HG03575 (cell line): Measurements from ENCODE around the gene KCNMA1.

Experiments used
- ATAC-seq: cut with Tn5 transposase; IDR thresholded peaks from one replicate; pipeline ENCODE4 v1.9.1; 2021; ENCODE audit not compliant: unreplicated experiment, insufficient number of reproducible peaks, low FRiP score; ENCODE audit errors: extremely low read depth

Gene KCNMA1

GRCh38 chr10:77073663-77073960 is 564.0 kb downstream of the KCNMA1 start:
- no peak for ATAC-seq

GRCh38 chr10:77072836-77073662 is 564.6 kb downstream of the KCNMA1 start:
- no peak for ATAC-seq

GRCh38 chr10:77072361-77072835 is 565.2 kb downstream of the KCNMA1 start:
- no peak for ATAC-seq

GRCh38 chr10:77071956-77072355 is 565.7 kb downstream of the KCNMA1 start:
- ATAC-seq = no peak

- no peak for ATAC-seq
Measured at GRCh38 chr10:77071001-77071511, 566.6 kb downstream of the KCNMA1 start.

- ATAC-seq = no peak
Measured at GRCh38 chr10:77070346-77070745, 567.3 kb downstream of the KCNMA1 start.

GRCh38 chr10:77068969-77069368 is 568.6 kb downstream of the KCNMA1 start:
- no peak for ATAC-seq

GRCh38 chr10:77068272-77068671 is 569.3 kb downstream of the KCNMA1 start:
- ATAC-seq = no peak

- no peak for ATAC-seq
Measured at GRCh38 chr10:77062381-77062780, 575.2 kb downstream of the KCNMA1 start.

- no peak for ATAC-seq
Measured at GRCh38 chr10:77060913-77061312, 576.7 kb downstream of the KCNMA1 start.

GRCh38 chr10:77056650-77057049 is 581.0 kb downstream of the KCNMA1 start:
- ATAC-seq = no peak

GRCh38 chr10:77052593-77052992 is 585.0 kb downstream of the KCNMA1 start:
- no peak for ATAC-seq

GRCh38 chr10:77051837-77052236 is 585.8 kb downstream of the KCNMA1 start:
- no peak for ATAC-seq

- ATAC-seq = no peak
Measured at GRCh38 chr10:77049896-77050295, 587.7 kb downstream of the KCNMA1 start.

- no peak for ATAC-seq
Measured at GRCh38 chr10:77049146-77049545, 588.5 kb downstream of the KCNMA1 start.

- no peak for ATAC-seq
Measured at GRCh38 chr10:77045085-77045484, 592.5 kb downstream of the KCNMA1 start.

GRCh38 chr10:77043420-77043763 is 594.2 kb downstream of the KCNMA1 start:
- ATAC-seq = no peak

GRCh38 chr10:77042706-77043419 is 594.7 kb downstream of the KCNMA1 start:
- no peak for ATAC-seq

- ATAC-seq = no peak
Measured at GRCh38 chr10:77041636-77042258, 595.9 kb downstream of the KCNMA1 start.

GRCh38 chr10:77038407-77038806 is 599.2 kb downstream of the KCNMA1 start:
- ATAC-seq = no peak
